Measurements from ENCODE around the gene ACTG2. TPM values are rescaled to one million over a fixed set of nuclear protein-coding genes. Genes with fewer than 3 reads are reported as not detected.

ACTG2 gene
- total and polyA plus RNA-seq, 10 of the 15 experiments (the other 5 are each of a cell fraction or from before 2014, with no cell fraction given) = 0.06 to 0.97 (median 0.12) TPM; not detected in 7

GRCh38 chr2:73920577-73921545 is 28.1 kb downstream of the ACTG2 start:
- Histone ChIP-seq H3K4me2 (ENCODE audit: control insufficient read depth, insufficient read depth) (no peak overlapping the region), H3K79me2 (ENCODE audit: control insufficient read depth, insufficient read depth, low read length) (no peaks in the 10 kb centered on the region), H3K9ac (ENCODE audit: control insufficient read depth, insufficient read depth, low read length) (no peak overlapping the region), H2AFZ (ENCODE audit: control insufficient read depth, low read depth, low read length) (no peak overlapping the region), H3K36me3 (ENCODE audit: control insufficient read depth in 2 of 2, insufficient read depth in 2 of 2, low read length in 1 of 2) (no peaks in the 10 kb centered on the region), H3K27me3 (replicated peaks in 1 of 2; ENCODE audit: control insufficient read depth in 2 of 2, insufficient read depth in 2 of 2, low read length in 1 of 2) (no peaks in the 10 kb centered on the region), H3K27ac (ENCODE audit: control insufficient read depth, insufficient read depth) (no peak overlapping the region), H3K4me3 (no peak overlapping the region), H4K20me1 (ENCODE audit: control insufficient read depth, insufficient read depth) (no peaks in the 10 kb centered on the region), H3K4me1 (ENCODE audit: control insufficient read depth, insufficient read depth, low read length) (peaks cover 8% of the 10 kb centered on the region), H3K9me3 (replicated peaks; ENCODE audit: control insufficient read depth, insufficient read depth, low read length) (peaks cover 1% of the 10 kb centered on the region; the same call in 1 of the 3 replicates)
- ATAC-seq = peak; percentile 76
- in situ Hi-C loops (cut with MboI) = no loop called here
- RAD21 ChIA-PET (ENCODE audit: unreplicated experiment) = interaction anchor here (0.5 to 2.7 kb wide), 7 partner anchors 12 to 106 kb away, joined by 3 to 9 read pairs (median 3); partner anchors contain the start of gene STAMBP
- TF ChIP-seq RAD21 (IDR thresholded peaks at IDR 0.05; ENCODE audit: insufficient read depth, low read depth, low read length) = peak; percentile 29; the same call in 1 of the 2 replicates
- peak; percentile 20 to 39 (median 33); a peak in 4 of 6 replicates for TF ChIP-seq CTCF (IDR thresholded peaks at IDR 0.05 in 2 of 3, conservative IDR thresholded peaks at IDR 0.05 in 1 of 3; ENCODE audit: control insufficient read depth in 2 of 3, extremely low read depth in 1 of 3, insufficient read depth in 1 of 3, low read depth in 3 of 3, low read length in 3 of 3)
- TF ChIP-seq RUNX3 (IDR thresholded peaks at IDR 0.05; ENCODE audit: low read length) = no peak
- TF ChIP-seq SMC3 (IDR thresholded peaks at IDR 0.05; ENCODE audit: borderline replicate concordance, low read length) = peak; percentile 34; the same call in 1 of the 2 replicates
- intact Hi-C loops (cut with micrococcal nuclease; ENCODE audit: unreplicated experiment) = no loop called here
- peak; percentile 35 for FAIRE-seq
- DNase-seq (ENCODE audit: low read depth, low spot score) = no peak
- SMC1A ChIA-PET (ENCODE audit: uncharacterized antibody, unreplicated experiment) = interaction anchor here (0.7 to 3.1 kb wide), 8 partner anchors 12 to 97 kb away, joined by 3 to 19 read pairs (median 4); no protein-coding TSS in a partner anchor
- no TSS peak for BruUV-seq (replicated peaks)
- CTCF ChIA-PET = interaction anchor here (0.7 to 2.4 kb wide), 11 partner anchors 9 to 470 kb away, joined by 3 to 16 read pairs (median 3); partner anchors contain the start of gene STAMBP
- POLR2A ChIA-PET = interaction anchor here (0.7 to 1.1 kb wide), 2 partner anchors 10 to 232 kb away, joined by 3 to 4 read pairs; no protein-coding TSS in a partner anchor
- WGBS (ENCODE audit: insufficient coverage, insufficient replicate concordance, low lambda C conversion rate, missing lambda C conversion rate) = 39% methylated on average over 12 of the region's 12 CpGs
